ENCODE data around the gene GBF1.

- TF ChIP-seq GATA2 (IDR thresholded peaks at IDR 0.05; ENCODE audit: low read depth, low read length) = no peak
- TF ChIP-seq GATA3 (IDR thresholded peaks at IDR 0.05; ENCODE audit: low read depth, low read length) = no peak
Observed at GRCh38 chr10:102289840-102290239, 44.5 kb downstream of the GBF1 start.

Measured in SH-SY5Y (cell line).